GM18517 (cell line): ENCODE data around the gene CACNA1C.

ENCODE experiments used
- ATAC-seq: cut with Tn5 transposase; IDR thresholded peaks from one replicate; pipeline ENCODE4 v1.9.1; 2021; ENCODE audit warnings: mild to moderate bottlenecking, moderate library complexity; ENCODE audit not compliant: unreplicated experiment

The CACNA1C gene

GRCh38 chr12:2191534-2192153 is 138.9 kb downstream of the CACNA1C start:
- no peak for ATAC-seq

- no peak for ATAC-seq
Measured at GRCh38 chr12:2192231-2192630, 139.4 kb downstream of the CACNA1C start.

- ATAC-seq = no peak
Measured at GRCh38 chr12:2194060-2194459, 141.3 kb downstream of the CACNA1C start.

- ATAC-seq = no peak
Measured at GRCh38 chr12:2194571-2194970, 141.8 kb downstream of the CACNA1C start.

GRCh38 chr12:2195085-2195484 is 142.3 kb downstream of the CACNA1C start:
- ATAC-seq = no peak

GRCh38 chr12:2198005-2198501 is 145.3 kb downstream of the CACNA1C start:
- no peak for ATAC-seq

- no peak for ATAC-seq
Measured at GRCh38 chr12:2198542-2198941, 145.8 kb downstream of the CACNA1C start.

GRCh38 chr12:2205996-2206395 is 153.2 kb downstream of the CACNA1C start:
- ATAC-seq = no peak

GRCh38 chr12:2208837-2209635 is 156.2 kb downstream of the CACNA1C start:
- no peak for ATAC-seq

GRCh38 chr12:2211119-2211518 is 158.3 kb downstream of the CACNA1C start:
- ATAC-seq = no peak

GRCh38 chr12:2212537-2212936 is 159.8 kb downstream of the CACNA1C start:
- ATAC-seq = no peak

- ATAC-seq = no peak
Measured at GRCh38 chr12:2212971-2213869, 160.4 kb downstream of the CACNA1C start.

GRCh38 chr12:2214411-2214810 is 161.6 kb downstream of the CACNA1C start:
- ATAC-seq = no peak

GRCh38 chr12:2215709-2216560 is 163.1 kb downstream of the CACNA1C start:
- ATAC-seq = no peak

GRCh38 chr12:2218706-2219105 is 165.9 kb downstream of the CACNA1C start:
- ATAC-seq = no peak

- ATAC-seq = no peak
Measured at GRCh38 chr12:2221030-2221621, 168.3 kb downstream of the CACNA1C start.

GRCh38 chr12:2222691-2223090 is 169.9 kb downstream of the CACNA1C start:
- ATAC-seq = no peak

- ATAC-seq = no peak
Measured at GRCh38 chr12:2224961-2225360, 172.2 kb downstream of the CACNA1C start.

- no peak for ATAC-seq
Measured at GRCh38 chr12:2225696-2226095, 172.9 kb downstream of the CACNA1C start.

GRCh38 chr12:2226641-2227040 is 173.9 kb downstream of the CACNA1C start:
- no peak for ATAC-seq
